HG03066 (cell line): Measurements from ENCODE around the gene FXYD5.

Source experiments
- ATAC-seq: cut with Tn5 transposase; IDR thresholded peaks from one replicate; pipeline ENCODE4 v1.9.1; 2021; ENCODE audit warnings: low read depth; ENCODE audit not compliant: unreplicated experiment

FXYD5 gene

DNA sequence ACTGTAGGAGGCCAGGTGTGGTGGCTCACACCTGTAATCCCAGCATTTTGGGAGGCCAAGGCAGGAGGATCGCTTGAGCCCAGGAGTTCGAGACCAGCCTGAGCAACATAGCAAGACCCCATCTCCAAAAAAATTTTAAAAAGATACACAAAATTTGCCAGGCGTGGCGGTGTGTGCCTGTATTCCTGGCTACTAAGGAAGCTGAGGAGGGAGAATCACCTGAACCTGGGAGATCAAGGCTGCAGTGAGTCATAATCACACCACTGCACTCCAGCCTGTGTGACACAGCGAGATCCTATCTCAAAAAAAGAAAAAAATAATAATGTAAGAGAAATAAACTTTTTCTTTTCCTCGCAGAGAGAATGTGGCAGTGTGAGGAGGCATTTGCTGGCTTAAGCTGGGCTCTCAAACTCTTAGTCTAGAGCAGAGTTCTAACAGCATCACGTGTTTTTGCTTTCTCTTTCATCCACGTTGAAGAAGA, 52.9 kb downstream of the FXYD5 start:
- no peak for ATAC-seq

DNA sequence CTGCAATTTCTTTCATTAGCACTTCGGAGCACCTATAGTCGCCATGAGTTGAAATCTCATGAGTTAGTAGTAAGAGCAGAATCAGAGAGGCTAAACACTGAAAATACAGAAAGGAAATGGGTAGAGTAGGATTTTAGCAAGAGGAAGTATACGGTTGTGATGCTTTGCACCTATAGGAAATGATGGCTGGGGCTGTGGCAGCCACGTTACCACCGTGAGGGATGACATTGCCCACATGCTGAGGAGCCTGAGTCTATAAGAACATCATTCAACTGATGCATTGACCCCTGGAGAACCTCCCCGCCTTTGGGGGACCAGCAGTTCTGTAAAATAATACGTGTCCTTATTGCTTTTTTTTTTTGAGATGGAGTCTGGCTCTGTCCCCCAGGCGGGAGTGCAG, 53.6 kb downstream of the FXYD5 start:
- ATAC-seq = no peak

DNA sequence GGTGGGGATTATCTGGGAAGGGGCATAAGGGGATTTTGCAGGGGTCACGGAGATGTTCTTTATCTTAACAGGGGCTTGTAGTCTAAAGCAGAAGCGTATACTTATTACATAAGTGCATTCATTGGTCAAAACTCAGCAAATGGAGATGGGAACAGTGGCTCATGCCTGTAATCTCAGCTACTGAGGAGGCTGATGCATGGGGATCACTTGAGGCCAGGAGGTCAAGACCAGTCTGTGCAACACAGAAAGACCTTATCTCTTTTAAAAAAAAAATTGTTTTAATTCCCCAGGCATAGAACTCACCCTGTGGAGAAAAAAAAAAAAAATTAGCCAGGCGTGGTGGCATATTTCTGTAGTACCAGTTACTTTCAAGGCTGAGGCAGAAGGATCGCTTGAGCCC, 55.1 kb downstream of the FXYD5 start:
- ATAC-seq = no peak

DNA sequence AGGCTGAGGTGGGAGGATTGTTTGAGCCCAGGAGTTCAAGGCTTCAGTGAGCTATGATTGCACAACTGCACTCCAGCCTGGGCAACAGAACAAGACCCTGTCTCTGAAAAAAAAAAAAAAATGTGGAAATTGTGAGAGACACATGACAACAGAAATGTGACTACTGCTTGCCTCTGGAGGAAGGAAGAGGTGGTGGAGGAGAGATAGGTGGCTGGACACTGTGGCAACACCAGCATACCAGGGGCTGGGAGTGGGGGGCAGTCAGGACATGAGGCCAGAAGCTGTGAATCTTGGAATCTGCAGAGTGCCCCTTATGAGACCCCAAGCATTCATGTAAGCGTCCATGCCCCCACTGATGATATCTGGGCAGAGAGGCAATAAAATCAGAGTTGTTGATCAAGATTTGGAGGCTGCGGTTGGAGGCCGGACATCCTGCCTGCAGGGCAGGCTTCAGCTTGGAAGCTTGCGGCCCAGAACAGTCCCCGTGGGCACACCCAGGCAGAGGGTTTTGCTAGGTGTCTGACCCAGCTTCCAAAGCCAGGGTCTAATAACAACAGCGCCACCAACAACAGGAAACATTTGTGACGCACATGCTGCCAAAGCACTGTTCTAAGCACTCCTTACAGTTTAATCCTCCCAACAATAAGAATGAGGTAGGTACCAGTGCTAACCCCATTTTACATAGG, 57.2 kb downstream of the FXYD5 start:
- no peak for ATAC-seq

GRCh38 chr19:35212241-35212640, 57.7 kb downstream of the FXYD5 start:
- ATAC-seq = no peak

DNA sequence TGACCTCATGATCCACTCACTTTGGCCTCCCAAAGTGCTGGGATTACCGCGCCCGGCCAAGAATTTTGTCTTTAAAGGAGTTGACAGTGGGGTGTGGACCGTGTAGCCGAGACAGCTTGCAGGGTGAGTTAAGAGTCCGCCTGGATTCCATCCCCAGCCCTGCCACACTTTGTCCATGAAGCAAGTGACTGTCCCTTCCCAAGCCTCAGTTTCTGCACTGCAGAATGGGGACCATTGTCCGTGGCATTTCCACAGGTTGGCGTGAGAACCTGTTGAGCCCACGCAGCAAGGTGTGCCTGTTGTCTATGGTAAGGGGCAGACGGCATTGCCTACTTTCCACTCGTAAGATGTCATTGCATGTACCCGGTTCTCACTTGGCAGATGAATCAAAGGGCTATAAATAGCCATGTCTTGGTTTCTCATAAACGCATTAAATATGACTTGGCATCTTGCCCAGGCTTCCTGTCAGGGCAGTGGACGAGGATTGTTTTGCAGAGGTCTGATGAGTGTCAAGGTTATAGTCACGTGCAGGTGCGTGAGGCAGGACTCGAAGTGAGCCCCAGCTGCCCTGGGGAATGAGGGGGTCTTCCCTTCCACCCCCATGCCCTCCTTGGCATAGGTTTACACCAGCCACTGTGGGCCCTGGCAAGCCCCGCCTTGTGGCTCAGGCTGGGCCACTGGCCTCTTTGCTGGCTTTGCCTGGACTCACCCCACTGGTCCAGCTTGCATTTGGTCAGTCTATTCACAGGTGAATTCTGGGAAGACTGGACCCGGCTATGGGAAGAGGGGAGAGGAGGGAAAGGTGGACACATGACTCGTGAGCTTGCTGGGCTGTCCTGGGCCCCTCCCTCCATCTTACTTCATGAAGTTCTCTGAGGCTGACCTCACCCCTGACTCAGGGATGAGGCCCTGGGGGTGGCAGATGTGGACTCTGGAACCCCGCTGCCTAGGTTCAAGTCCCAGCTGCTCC, 59.4 kb downstream of the FXYD5 start:
- ATAC-seq = peak; percentile 49

DNA sequence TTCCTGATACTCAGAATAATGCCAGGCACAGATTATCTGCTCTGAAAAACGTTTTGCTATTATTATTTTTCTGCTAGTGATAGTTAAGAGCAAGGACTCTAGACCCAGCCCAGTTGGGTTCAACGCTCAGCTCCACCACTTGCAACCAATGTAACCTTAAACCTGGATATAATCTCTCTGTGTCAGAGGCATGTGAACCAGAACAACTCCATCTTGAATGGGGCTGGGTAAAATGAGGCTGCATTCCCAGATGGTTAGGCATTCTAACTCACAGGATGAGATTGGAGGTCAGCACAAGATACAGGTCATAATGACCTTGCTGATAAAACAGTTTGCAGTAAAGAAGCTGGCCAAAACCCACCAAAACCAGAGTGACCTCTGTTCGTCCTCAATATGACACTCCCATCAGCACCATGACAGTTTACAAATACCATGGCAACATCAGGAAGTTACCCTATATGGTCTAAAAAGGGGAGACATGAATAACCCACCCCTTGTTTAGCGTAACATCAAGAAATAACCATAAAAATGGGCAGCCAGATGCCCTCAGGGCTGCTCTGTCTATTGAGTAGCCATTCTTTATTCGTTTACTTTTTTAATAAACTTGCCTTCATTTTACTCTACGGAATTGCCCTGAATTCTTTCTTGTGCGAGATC, 60.4 kb downstream of the FXYD5 start:
- no peak for ATAC-seq

DNA sequence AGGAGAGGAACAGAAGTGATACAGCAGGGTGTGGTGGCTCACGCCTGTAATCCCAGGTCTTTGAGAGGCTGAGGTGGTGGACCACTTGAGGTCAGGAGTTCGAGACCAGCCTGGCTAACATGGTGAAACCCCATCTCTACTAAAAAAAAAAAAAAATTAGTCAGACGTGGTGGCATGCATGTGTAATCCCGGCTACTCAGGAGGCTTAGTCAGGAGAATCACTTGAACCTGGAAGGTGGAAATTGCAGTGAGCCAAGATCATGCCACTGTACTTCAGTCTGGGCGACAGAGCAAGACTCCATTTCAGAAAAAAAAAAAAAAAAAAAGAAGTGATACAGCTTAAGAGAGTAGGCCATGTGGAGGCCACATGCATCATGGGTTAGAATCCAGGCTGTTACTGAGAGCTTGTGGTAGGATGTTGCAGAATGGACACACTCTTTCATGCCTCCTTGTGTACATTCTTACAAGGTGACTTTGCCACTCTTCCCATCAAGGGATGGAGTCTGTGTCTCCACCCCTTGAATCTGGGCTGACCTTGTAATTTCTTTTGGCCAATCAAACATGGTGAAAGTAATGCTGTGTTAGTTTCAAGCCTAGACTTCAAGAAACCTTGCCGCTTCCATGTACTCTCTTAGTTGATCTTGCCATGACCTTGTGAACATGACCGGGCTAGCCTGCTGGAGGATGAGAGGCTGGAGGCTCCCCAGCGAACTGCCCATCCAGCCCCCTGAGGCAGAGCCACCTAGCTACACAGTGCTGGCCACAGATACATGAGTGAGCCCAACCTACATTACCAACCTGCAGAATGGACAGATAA, 61.7 kb downstream of the FXYD5 start:
- no peak for ATAC-seq

DNA sequence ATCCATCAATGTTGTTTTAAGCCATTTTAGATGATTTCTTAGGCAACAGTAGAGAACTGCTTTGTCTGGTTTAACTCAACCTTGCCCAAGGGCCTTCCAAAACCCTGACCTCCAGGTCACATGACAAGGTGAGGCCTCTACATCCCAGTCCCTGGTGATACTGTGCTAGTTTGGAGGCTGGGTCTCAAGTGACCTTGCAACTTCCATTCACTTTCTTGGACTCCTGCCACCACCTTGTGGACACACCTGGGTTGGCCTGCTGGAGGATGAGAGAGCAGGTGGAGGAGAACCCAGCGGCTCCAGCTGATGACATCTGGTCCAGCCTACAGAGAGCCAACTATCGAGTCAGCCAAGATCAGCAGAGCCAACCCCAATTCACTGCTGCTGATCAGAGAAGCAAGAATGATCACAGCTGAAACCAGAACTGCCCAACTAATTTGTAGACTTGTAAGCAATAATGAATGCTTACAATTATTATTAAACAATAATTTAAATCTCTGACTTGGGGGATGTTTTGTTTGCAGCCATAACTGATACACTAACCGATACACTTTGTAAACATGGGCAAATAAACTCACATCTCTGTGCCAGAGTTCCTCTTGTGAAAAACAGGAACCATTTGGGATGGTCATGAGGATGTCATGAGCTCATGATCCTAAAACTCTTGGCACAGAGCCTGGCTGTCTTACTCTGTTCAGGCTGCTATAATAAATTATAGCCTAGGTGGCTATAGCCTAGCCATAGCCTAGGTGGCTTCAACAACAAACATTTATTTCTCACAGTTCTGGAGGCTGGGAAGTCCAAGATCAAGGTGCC, 62.5 kb downstream of the FXYD5 start:
- ATAC-seq = no peak

- ATAC-seq = no peak
These were observed 63.1 kb downstream of the FXYD5 start for GRCh38 chr19:35217649-35217990.

DNA sequence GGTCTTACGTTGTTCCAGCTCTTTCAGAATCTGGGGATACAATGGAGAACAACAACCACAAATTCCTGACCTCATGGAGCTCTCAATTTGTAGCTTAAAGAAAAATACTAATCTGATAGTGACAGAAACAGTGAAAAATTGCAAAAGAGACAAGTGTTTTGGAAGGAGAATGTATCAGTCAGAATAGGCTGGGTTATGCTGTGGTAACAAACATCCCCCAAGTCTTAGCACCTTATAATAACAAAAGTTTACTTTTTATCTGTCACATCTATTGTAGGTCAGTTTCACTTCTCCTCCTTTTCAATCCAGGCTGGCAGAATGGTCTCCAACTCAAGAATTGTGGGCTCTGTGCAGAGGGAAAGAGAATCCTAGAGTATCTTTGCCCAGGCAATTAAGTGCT, 64.5 kb downstream of the FXYD5 start:
- ATAC-seq = no peak
